Measurements from ENCODE around the gene JUND.

Gene JUND

GRCh38 chr19:18273561-18274218 lies 7.7 kb downstream of the JUND start:
- H3K9ac ChIP-seq (ENCODE audit: low read length) = no peak overlapping the region
- H3K56ac ChIP-seq (ENCODE audit: low read length) = no peak overlapping the region
- WGBS (ENCODE audit: extremely low coverage, insufficient coverage, low lambda C conversion rate) = no CpG with 5 or more reads among the region's 13 CpGs
- no peak overlapping the region for H2BK15ac ChIP-seq (replicated peaks; ENCODE audit: low read depth)
- H3K4me3 ChIP-seq (ENCODE audit: low read length) = no peak overlapping the region
- no peaks in the 10 kb centered on the region for H3K27me3 ChIP-seq (ENCODE audit: insufficient read depth, low read length, poor library complexity)
- no peak overlapping the region for H3K27ac ChIP-seq (ENCODE audit: low read depth, low read length)
- H2AK5ac ChIP-seq (ENCODE audit: low read length) = no peak overlapping the region
- H3K4me2 ChIP-seq (ENCODE audit: low read length) = no peak overlapping the region
- H2BK120ac ChIP-seq (ENCODE audit: low read depth, low read length) = no peak overlapping the region
- H3K18ac ChIP-seq (ENCODE audit: low read length) = no peak overlapping the region
- peaks cover 12% of the 10 kb centered on the region for H3K79me2 ChIP-seq (ENCODE audit: control insufficient read depth, insufficient read depth, low read length)
- H4K5ac ChIP-seq (ENCODE audit: low read length) = no peak overlapping the region
- peaks cover 2% of the 10 kb centered on the region for H3K4me1 ChIP-seq (ENCODE audit: control insufficient read depth, low read depth, low read length)
- no peak overlapping the region for H4K8ac ChIP-seq (ENCODE audit: low read depth, low read length)
- H3K36me3 ChIP-seq (ENCODE audit: control insufficient read depth, insufficient read depth, low read length) = peaks cover 1% of the 10 kb centered on the region
- no peak overlapping the region for H3K4ac ChIP-seq (ENCODE audit: low read depth, low read length)
- H2BK5ac ChIP-seq (ENCODE audit: low read length) = no peak overlapping the region
- no peak for DNase-seq
- H3K23ac ChIP-seq (ENCODE audit: low read length) = no peak overlapping the region
- H3K79me1 ChIP-seq (ENCODE audit: low read length) = peaks cover 8% of the 10 kb centered on the region

GRCh38 chr19:18271433-18271841 lies 10.0 kb downstream of the JUND start:
- no peak overlapping the region for H2BK120ac ChIP-seq (ENCODE audit: low read depth, low read length)
- H4K8ac ChIP-seq (ENCODE audit: low read depth, low read length) = no peak overlapping the region
- no peaks in the 10 kb centered on the region for H3K27me3 ChIP-seq (ENCODE audit: insufficient read depth, low read length, poor library complexity)
- no peaks in the 10 kb centered on the region for H3K36me3 ChIP-seq (ENCODE audit: control insufficient read depth, insufficient read depth, low read length)
- no peak overlapping the region for H2BK5ac ChIP-seq (ENCODE audit: low read length)
- H2AK5ac ChIP-seq (ENCODE audit: low read length) = no peak overlapping the region
- no peak overlapping the region for H3K4me3 ChIP-seq (ENCODE audit: low read length)
- DNase-seq = no peak
- no peak overlapping the region for H3K18ac ChIP-seq (ENCODE audit: low read length)
- no CpG with 5 or more reads among the region's 6 CpGs for WGBS (ENCODE audit: extremely low coverage, insufficient coverage, low lambda C conversion rate)
- peaks cover 3% of the 10 kb centered on the region for H3K79me1 ChIP-seq (ENCODE audit: low read length)
- no peak overlapping the region for H3K27ac ChIP-seq (ENCODE audit: low read depth, low read length)
- H2BK15ac ChIP-seq (replicated peaks; ENCODE audit: low read depth) = no peak overlapping the region
- no peak overlapping the region for H3K9ac ChIP-seq (ENCODE audit: low read length)
- H3K4ac ChIP-seq (ENCODE audit: low read depth, low read length) = no peak overlapping the region
- H4K5ac ChIP-seq (ENCODE audit: low read length) = no peak overlapping the region
- H3K79me2 ChIP-seq (ENCODE audit: control insufficient read depth, insufficient read depth, low read length) = no peaks in the 10 kb centered on the region
- H3K56ac ChIP-seq (ENCODE audit: low read length) = no peak overlapping the region
- H3K23ac ChIP-seq (ENCODE audit: low read length) = no peak overlapping the region
- H3K4me1 ChIP-seq (ENCODE audit: control insufficient read depth, low read depth, low read length) = no peaks in the 10 kb centered on the region
- H3K4me2 ChIP-seq (ENCODE audit: low read length) = no peak overlapping the region

- no peak overlapping the region for H2AK5ac ChIP-seq (ENCODE audit: low read length)
- no peak overlapping the region for H3K27ac ChIP-seq (ENCODE audit: low read depth, low read length)
- H3K79me1 ChIP-seq (ENCODE audit: low read length) = no peaks in the 10 kb centered on the region
- no peaks in the 10 kb centered on the region for H3K4me1 ChIP-seq (ENCODE audit: control insufficient read depth, low read depth, low read length)
- H2BK15ac ChIP-seq (replicated peaks; ENCODE audit: low read depth) = no peak overlapping the region
- H3K27me3 ChIP-seq (ENCODE audit: insufficient read depth, low read length, poor library complexity) = no peaks in the 10 kb centered on the region
- no peaks in the 10 kb centered on the region for H3K36me3 ChIP-seq (ENCODE audit: control insufficient read depth, insufficient read depth, low read length)
- H3K79me2 ChIP-seq (ENCODE audit: control insufficient read depth, insufficient read depth, low read length) = no peaks in the 10 kb centered on the region
- DNase-seq = no peak
- no peak overlapping the region for H3K4me2 ChIP-seq (ENCODE audit: low read length)
- no peak overlapping the region for H4K8ac ChIP-seq (ENCODE audit: low read depth, low read length)
- no peak overlapping the region for H2BK5ac ChIP-seq (ENCODE audit: low read length)
- H3K4me3 ChIP-seq (ENCODE audit: low read length) = no peak overlapping the region
- no peak overlapping the region for H3K9ac ChIP-seq (ENCODE audit: low read length)
- no peak overlapping the region for H4K5ac ChIP-seq (ENCODE audit: low read length)
- no peak overlapping the region for H2BK120ac ChIP-seq (ENCODE audit: low read depth, low read length)
- H3K23ac ChIP-seq (ENCODE audit: low read length) = no peak overlapping the region
- no peak overlapping the region for H3K18ac ChIP-seq (ENCODE audit: low read length)
- H3K56ac ChIP-seq (ENCODE audit: low read length) = no peak overlapping the region
- no CpG with 5 or more reads among the region's 9 CpGs for WGBS (ENCODE audit: extremely low coverage, insufficient coverage, low lambda C conversion rate)
- no peak overlapping the region for H3K4ac ChIP-seq (ENCODE audit: low read depth, low read length)
Observed at GRCh38 chr19:18270326-18270725, 11.1 kb downstream of the JUND start.

GRCh38 chr19:18269070-18269723 lies 12.2 kb downstream of the JUND start:
- H3K36me3 ChIP-seq (ENCODE audit: control insufficient read depth, insufficient read depth, low read length) = no peaks in the 10 kb centered on the region
- no peak overlapping the region for H2BK15ac ChIP-seq (replicated peaks; ENCODE audit: low read depth)
- H3K4ac ChIP-seq (ENCODE audit: low read depth, low read length) = no peak overlapping the region
- H3K9ac ChIP-seq (ENCODE audit: low read length) = no peak overlapping the region
- no peak overlapping the region for H3K4me2 ChIP-seq (ENCODE audit: low read length)
- no peak overlapping the region for H3K27ac ChIP-seq (ENCODE audit: low read depth, low read length)
- H3K23ac ChIP-seq (ENCODE audit: low read length) = no peak overlapping the region
- no peaks in the 10 kb centered on the region for H3K27me3 ChIP-seq (ENCODE audit: insufficient read depth, low read length, poor library complexity)
- no peak overlapping the region for H3K4me3 ChIP-seq (ENCODE audit: low read length)
- H4K8ac ChIP-seq (ENCODE audit: low read depth, low read length) = no peak overlapping the region
- no peak overlapping the region for H3K56ac ChIP-seq (ENCODE audit: low read length)
- no CpG with 5 or more reads among the region's 2 CpGs for WGBS (ENCODE audit: extremely low coverage, insufficient coverage, low lambda C conversion rate)
- H4K5ac ChIP-seq (ENCODE audit: low read length) = no peak overlapping the region
- H2BK120ac ChIP-seq (ENCODE audit: low read depth, low read length) = no peak overlapping the region
- no peaks in the 10 kb centered on the region for H3K79me2 ChIP-seq (ENCODE audit: control insufficient read depth, insufficient read depth, low read length)
- DNase-seq = no peak
- H3K18ac ChIP-seq (ENCODE audit: low read length) = no peak overlapping the region
- H2BK5ac ChIP-seq (ENCODE audit: low read length) = no peak overlapping the region
- no peaks in the 10 kb centered on the region for H3K4me1 ChIP-seq (ENCODE audit: control insufficient read depth, low read depth, low read length)
- H3K79me1 ChIP-seq (ENCODE audit: low read length) = no peaks in the 10 kb centered on the region
- H2AK5ac ChIP-seq (ENCODE audit: low read length) = no peak overlapping the region

GRCh38 chr19:18266771-18267686 lies 14.4 kb downstream of the JUND start:
- no peak overlapping the region for H2BK5ac ChIP-seq (ENCODE audit: low read length)
- H2AK5ac ChIP-seq (ENCODE audit: low read length) = no peak overlapping the region
- H3K27me3 ChIP-seq (ENCODE audit: insufficient read depth, low read length, poor library complexity) = no peaks in the 10 kb centered on the region
- no peaks in the 10 kb centered on the region for H3K36me3 ChIP-seq (ENCODE audit: control insufficient read depth, insufficient read depth, low read length)
- H3K9ac ChIP-seq (ENCODE audit: low read length) = no peak overlapping the region
- no peaks in the 10 kb centered on the region for H3K79me1 ChIP-seq (ENCODE audit: low read length)
- H3K23ac ChIP-seq (ENCODE audit: low read length) = no peak overlapping the region
- H3K4ac ChIP-seq (ENCODE audit: low read depth, low read length) = no peak overlapping the region
- H3K18ac ChIP-seq (ENCODE audit: low read length) = no peak overlapping the region
- DNase-seq = no peak
- H3K4me1 ChIP-seq (ENCODE audit: control insufficient read depth, low read depth, low read length) = no peaks in the 10 kb centered on the region
- WGBS (ENCODE audit: extremely low coverage, insufficient coverage, low lambda C conversion rate) = no CpG with 5 or more reads among the region's 42 CpGs
- no peak overlapping the region for H3K27ac ChIP-seq (ENCODE audit: low read depth, low read length)
- H2BK15ac ChIP-seq (replicated peaks; ENCODE audit: low read depth) = no peak overlapping the region
- no peak overlapping the region for H3K4me3 ChIP-seq (ENCODE audit: low read length)
- H3K56ac ChIP-seq (ENCODE audit: low read length) = no peak overlapping the region
- no peak overlapping the region for H2BK120ac ChIP-seq (ENCODE audit: low read depth, low read length)
- H3K79me2 ChIP-seq (ENCODE audit: control insufficient read depth, insufficient read depth, low read length) = no peaks in the 10 kb centered on the region
- H3K4me2 ChIP-seq (ENCODE audit: low read length) = no peak overlapping the region
- H4K5ac ChIP-seq (ENCODE audit: low read length) = no peak overlapping the region
- H4K8ac ChIP-seq (ENCODE audit: low read depth, low read length) = no peak overlapping the region
